GM21737 (cell line): Measurements from ENCODE around the gene TEX47.
A peak's percentile ranks its signal among the peaks of the same experiment; 100 is the strongest.

Source experiments
- ATAC-seq: cut with Tn5 transposase; IDR thresholded peaks from one replicate; pipeline ENCODE4 v1.9.1; 2021; ENCODE audit warnings: mild to moderate bottlenecking, moderate library complexity; ENCODE audit not compliant: unreplicated experiment

TEX47 gene

GRCh38 chr7:88795553-88795952 is at the start of gene TEX47:
Gene TEX47 (minus strand): TSS chr7:88795737. CDS start chr7:88794942, 795 bp downstream.
- ATAC-seq: no peak

- ATAC-seq: no peak
Observed at GRCh38 chr7:88845091-88845490, 49.6 kb upstream of the TEX47 start.

GRCh38 chr7:88842201-88842600 is 46.7 kb upstream of the TEX47 start:
- ATAC-seq: no peak

GRCh38 chr7:88835147-88835728 is 39.7 kb upstream of the TEX47 start:
- ATAC-seq: peak; percentile 80

GRCh38 chr7:88826222-88826621 is 30.7 kb upstream of the TEX47 start:
- no peak for ATAC-seq

GRCh38 chr7:88818552-88818951 is 23.0 kb upstream of the TEX47 start:
- ATAC-seq: no peak

GRCh38 chr7:88806280-88807037 is 10.9 kb upstream of the TEX47 start:
- no peak for ATAC-seq

GRCh38 chr7:88801046-88801445 is 5.5 kb upstream of the TEX47 start:
- ATAC-seq: no peak

GRCh38 chr7:88792361-88792760 is 3.2 kb downstream of the TEX47 start:
- no peak for ATAC-seq

- ATAC-seq: no peak
Observed at GRCh38 chr7:88791891-88792290, 3.6 kb downstream of the TEX47 start.

- no peak for ATAC-seq
Observed at GRCh38 chr7:88789480-88790064, 6.0 kb downstream of the TEX47 start.

GRCh38 chr7:88787777-88788176 is 7.8 kb downstream of the TEX47 start:
- no peak for ATAC-seq

- no peak for ATAC-seq
Observed at GRCh38 chr7:88775838-88776237, 19.7 kb downstream of the TEX47 start.

- no peak for ATAC-seq
Observed at GRCh38 chr7:88772776-88773175, 22.8 kb downstream of the TEX47 start.

- ATAC-seq: no peak
Observed at GRCh38 chr7:88771417-88771816, 24.1 kb downstream of the TEX47 start.

- no peak for ATAC-seq
Observed at GRCh38 chr7:88761779-88762178, 33.8 kb downstream of the TEX47 start.

GRCh38 chr7:88760136-88760515 is 35.4 kb downstream of the TEX47 start:
- no peak for ATAC-seq

GRCh38 chr7:88759230-88760135 is 36.1 kb downstream of the TEX47 start, which contains the start of gene ZNF804B:
Gene ZNF804B (plus strand): TSS chr7:88759700. CDS start chr7:88759977, 277 bp downstream.
- no peak for ATAC-seq

- ATAC-seq: no peak
Observed at GRCh38 chr7:88758381-88759229, 36.9 kb downstream of the TEX47 start.

- no peak for ATAC-seq
Observed at GRCh38 chr7:88757371-88757770, 38.2 kb downstream of the TEX47 start.
